Measurements from ENCODE around the gene SHANK1. TPM values are rescaled to one million over a fixed set of nuclear protein-coding genes. Genes with fewer than 3 reads are reported as not detected.
"Not testable (repeated sequence)": the region's sequence is repeated elsewhere in the genome, so short reads cannot be mapped to it uniquely, and the experiment has no call there.

Gene SHANK1
- total RNA-seq, 1 donor from 2014 or later: 15.9 TPM

DNA sequence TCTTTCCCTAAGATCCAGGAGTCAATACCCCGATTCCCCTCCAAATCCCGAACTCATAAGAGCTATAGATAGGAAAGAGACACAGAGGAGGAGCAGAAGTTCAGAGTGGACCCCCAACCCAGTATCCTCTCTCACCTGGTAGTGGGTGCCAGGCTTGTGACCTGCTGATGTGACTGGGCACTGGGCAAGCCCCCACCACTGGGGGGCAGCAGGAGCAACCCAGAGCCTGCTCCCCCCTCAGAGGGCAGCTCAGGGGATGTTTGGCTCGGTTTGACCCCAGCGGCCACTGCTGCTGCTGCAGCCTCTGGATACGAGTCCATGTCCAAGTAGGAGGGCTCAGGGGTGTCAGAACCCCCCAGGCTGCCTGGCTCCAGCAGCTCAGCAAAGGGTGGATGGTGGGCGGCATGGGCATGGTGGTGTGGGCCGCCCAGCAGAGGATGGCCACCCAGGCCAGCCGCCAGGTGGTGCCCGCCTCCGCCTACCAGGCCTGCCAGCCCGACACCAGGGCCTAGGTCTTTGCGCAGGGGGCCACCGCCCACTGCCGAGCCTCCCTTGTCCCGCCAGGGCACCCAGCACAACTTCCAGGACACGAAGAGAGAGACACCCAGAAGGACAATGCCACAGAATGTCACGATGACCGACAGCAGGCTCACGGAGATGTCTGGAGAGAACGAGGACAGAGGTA, 87.3 kb downstream of the SHANK1 start:
- DNase-seq: no peak

DNA sequence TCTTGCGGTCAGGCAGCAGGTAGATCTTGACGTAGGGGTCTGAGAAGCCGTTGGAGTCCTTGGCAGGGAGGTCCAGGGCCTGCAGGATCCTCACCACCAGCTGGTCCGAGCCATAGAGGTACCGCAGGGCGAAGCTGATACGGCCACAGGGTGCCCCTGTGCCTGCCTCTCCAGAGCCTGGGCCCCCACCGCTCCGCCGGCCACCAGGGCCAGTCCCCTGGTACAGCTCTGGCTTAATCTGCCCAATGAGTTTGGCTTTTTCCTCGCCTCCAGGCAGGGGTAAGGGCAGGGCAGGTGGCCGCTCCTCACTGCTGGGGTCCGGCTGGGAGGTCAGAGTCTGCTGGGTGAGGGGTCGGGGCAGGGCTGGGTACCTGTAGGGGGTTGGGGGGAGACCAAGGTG, 89.8 kb downstream of the SHANK1 start:
- DNase-seq: no peak

DNA sequence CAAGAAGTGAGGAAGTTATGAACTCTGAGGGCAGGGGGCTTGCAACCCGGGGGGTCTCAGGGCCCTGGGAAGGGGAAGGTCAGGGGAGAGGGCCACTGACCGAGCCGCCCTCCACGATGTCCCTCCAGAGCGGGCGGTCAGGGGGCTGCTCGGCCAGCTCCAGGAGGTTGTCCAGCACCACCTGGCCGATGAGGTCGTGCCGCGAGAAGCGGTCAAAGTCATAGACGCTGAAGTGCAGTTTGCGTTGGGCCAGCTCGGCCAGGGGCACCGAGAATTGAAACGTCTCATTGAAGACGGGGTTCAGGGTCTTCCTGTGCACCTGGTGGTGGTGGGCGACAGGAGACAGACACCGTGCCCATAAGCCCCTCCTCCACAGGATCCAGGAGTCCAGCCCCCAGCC, 90.4 kb downstream of the SHANK1 start:
- no peak for DNase-seq

DNA sequence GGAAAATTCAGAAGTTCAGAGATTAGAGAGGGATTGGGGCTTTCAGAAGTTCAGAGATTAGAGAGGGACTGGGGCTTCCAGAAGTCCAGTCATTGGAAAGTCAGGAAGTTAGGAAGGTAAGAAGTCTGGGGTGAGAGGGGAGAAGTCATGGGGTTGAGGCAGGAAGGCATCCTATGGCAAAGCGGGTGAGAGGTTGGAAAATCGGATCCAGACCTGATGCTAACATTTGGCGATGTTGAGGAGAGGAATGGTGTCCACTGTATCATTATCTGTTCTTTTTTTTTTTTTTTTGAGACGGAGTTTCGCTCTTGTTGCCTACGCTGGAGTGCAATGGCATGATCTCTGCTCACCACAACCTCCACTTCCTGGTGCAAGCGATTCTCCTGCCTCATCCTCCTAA, 91.1 kb downstream of the SHANK1 start:
- DNase-seq: no peak

DNA sequence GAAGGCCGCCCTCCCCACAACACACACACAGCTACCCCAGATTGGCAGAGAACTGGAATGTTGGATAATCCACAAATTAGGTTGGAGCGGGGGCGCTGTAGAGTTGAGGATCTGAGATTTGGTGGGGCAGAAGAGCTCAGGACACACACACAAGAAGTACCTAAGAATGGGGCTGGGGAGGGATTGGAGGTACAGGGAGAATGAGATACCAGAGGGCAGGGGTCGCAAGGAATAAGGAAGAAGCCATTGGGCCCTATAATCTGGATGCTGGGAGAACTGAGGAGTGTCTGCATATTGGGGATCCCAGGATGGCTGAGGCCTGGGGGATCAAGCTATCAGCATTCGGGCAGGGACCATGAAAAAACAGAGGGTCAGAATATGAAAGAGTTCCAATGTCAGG, 91.5 kb downstream of the SHANK1 start:
- no peak for DNase-seq

DNA sequence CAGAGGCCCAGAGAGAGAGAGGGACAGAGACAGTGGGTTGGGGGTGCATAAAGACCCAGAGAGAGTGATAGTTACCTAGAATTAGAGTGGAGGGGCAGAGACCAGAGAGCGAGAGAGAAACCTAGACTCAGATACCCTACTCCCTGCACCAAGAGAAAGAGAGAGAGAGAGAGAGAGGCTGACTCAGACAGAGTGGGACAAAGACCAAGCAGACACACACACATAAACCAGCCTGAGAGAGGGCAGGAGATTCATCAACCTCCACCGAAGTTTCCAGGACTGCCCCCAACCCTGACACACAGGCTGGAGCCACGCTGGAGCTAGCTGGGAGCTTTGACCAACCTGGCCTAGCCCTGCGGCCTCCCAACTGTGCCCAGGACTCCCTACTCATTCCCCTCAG, 92.8 kb downstream of the SHANK1 start:
- no peak for DNase-seq

DNA sequence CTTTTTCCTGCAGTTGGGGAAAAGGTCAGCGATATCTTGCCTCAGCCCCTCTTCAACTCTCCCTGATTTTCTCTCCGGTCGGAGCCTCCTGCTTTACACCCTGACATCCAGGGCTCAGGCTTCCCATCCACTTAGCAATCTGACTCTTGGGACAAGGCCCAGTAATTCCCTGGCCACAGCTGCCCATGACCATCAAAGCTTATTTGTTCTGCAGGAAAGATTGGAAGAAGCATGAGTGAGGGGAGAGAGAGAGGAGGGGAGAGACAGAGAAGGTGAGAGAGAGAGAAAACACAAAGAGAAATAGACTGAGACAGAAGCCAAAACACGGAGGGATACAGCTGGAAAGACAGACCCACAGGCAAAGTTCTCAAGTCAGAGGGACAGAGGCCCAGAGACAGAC, 93.6 kb downstream of the SHANK1 start:
- DNase-seq: no peak

DNA sequence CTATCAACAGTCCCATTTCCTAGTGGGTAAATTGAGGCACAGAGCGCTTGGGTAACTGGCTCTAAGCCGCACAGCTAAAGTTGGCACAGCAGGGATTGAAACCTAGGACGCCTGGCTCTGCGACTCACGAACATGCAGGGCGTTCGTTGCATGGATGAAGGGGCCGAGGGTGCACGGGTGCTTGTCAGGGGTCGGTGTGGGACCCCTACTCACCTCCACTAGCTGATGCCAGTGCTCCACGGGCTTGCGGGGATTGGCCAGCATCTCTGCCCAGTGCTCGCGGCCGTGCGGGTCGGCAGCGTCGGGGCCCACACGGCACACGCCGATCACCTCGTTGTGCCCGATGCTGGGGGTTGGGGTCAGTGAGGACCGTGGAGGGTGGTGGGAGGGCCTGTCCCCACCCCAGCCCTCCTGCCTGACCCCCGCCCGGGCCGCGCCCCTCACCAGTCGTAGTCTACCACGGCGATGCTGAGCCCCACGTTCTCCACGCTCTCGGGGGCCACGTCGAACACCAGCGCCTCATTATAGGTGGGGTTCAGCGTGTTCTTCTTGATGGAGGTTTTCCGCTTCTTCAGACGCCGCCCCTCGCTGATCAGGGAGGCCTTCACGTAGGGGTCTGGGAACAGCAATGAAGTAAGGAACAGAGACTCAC, 94.5 kb downstream of the SHANK1 start:
- DNase-seq: no peak

DNA sequence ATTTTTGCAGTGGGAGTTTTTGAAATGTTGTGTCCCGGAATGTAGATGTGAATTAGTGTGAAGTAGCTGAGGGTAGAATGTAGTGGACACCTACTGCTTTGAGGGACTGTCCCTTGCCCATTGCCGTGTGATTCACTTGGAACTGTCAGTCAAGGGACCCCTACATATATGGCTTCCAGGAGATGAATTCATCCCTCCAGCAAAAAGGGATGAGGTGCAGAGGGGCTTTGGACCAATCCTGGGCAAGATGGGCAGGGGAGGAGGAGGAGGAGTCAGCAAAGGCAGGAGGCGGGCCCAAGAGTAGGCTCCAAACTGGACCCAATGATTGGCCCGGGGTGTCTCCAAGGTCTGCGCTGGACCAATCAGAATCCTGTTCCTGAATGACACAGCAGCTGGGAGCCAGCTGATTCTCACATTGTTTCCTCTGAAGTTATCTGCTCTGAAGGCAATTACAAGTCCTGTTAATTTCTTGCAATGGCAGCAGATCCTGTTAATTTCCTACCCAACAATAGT, 99.2 kb downstream of the SHANK1 start:
- DNase-seq: not testable (repeated sequence)

DNA sequence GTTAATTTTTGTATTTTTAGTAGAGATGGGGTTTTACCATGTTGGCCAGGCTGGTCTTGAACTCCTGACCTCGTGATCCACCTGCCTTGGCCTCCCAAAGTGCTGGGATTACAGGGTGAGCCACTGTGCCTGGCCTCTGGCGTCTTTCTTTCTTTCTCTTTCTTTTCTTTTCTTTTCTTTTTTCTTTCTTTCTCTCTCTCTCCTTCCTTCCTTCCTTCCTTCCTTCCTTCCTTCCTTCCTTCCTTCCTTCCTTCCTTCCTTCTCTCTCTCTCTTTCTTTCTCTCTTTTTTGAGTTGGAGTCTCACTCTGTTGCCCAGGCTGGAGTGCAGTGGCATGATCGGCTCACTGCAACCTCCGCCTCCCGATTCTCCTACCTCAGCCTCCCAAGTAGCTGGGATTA, 100.4 kb downstream of the SHANK1 start:
- not testable (repeated sequence) for DNase-seq

DNA sequence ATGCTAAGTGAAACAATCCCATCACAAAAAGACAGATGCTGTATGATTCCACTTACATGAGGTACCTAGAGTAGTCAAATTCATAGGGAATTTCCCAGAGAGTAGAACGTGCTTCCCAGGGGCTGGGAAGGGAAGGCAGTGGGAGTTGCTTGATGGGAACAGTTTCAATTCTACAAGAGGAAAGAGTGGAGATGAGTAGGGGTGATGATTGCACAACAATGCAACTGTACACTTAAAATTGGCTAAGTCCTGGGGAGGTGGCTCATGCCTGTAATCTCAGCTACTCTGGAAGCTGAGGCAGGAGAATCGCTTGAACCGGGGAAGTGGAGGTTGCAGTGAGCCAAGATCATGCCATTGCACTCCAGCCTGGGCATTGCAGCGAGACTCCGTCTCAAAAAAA, 101.2 kb downstream of the SHANK1 start:
- DNase-seq: not testable (repeated sequence)

DNA sequence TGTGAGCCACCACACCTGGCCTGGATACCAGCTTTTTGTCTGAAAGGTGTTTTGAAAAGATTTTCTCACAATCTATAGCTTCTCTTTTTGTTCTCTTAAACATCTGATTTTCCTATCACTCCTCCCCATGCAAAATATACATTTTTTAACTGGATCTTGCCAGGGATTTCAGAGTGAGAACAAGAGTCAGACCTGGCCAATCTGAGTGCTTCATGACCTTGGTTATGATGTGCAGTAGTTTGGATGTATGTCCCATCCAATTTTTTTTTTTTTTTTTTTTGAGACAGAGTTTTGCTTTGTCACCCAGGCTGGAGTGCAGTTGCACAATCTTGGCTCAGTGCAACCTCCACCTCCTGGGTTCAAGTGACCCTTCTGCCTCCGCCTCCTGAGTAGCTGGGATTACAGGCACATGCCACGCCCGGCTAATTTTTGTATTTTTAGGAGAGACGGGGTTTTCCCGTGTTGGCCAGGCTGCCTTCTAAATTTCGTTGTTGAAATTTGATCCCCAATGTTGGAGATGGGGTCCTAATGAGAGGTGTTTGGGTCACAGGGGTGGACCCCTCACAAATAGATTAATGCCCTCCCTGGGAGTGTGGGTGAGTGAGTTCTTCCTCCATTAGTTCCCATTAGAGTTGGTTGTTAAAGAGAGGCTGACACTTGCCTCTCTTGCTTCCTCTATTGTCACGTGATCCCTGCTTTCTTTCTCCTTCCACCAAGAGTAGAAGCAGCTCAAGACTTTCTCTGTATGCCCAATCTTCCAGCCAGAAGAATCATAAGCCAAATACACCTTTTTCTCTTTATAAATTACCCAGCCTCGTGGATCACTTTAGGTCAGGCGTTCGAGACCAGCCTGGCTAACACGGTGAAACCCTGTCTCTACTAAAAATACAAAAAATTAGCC, 106.8 kb downstream of the SHANK1 start:
- DNase-seq: not testable (repeated sequence)

Other genes with a start within 250 kb of the SHANK1 start
- gene EMC10, start 243.3 kb downstream of the SHANK1 start, total RNA-seq: 59.0 TPM
- 0.62 TPM for gene GARIN5A, start 243.0 kb downstream of the SHANK1 start, total RNA-seq
- gene JOSD2, start 208.6 kb downstream of the SHANK1 start, total RNA-seq: 3.9 TPM
- gene ASPDH, start 205.9 kb downstream of the SHANK1 start, total RNA-seq: 0.62 TPM
- gene LRRC4B, start 151.4 kb downstream of the SHANK1 start, total RNA-seq: 75.8 TPM
- 17.0 TPM for gene SYT3, start 79.9 kb downstream of the SHANK1 start, total RNA-seq
- gene C19orf81, start 70.4 kb downstream of the SHANK1 start, total RNA-seq: 2.3 TPM
- 2.5 TPM for gene CLEC11A, start 3.6 kb upstream of the SHANK1 start, total RNA-seq
- gene GPR32, start 50.7 kb upstream of the SHANK1 start, total RNA-seq: not detected
- not detected for gene ACP4, start 70.6 kb upstream of the SHANK1 start, total RNA-seq
- not detected for gene KLK1, start 104.0 kb upstream of the SHANK1 start, total RNA-seq
- not detected for gene KLK15, start 113.8 kb upstream of the SHANK1 start, total RNA-seq
- gene KLK3, start 135.1 kb upstream of the SHANK1 start, total RNA-seq: not detected
- gene KLK2, start 153.6 kb upstream of the SHANK1 start, total RNA-seq: not detected
- not detected for gene KLK4, start 191.6 kb upstream of the SHANK1 start, total RNA-seq
- gene KLK5, start 233.2 kb upstream of the SHANK1 start, total RNA-seq: not detected
- not detected for gene KLK6, start 249.8 kb upstream of the SHANK1 start, total RNA-seq

Data from occipital lobe (tissue), 2 donors.